Keratinocyte (primary cell): ENCODE data around the gene ADAT3. TPM values are rescaled to one million over a fixed set of nuclear protein-coding genes. Genes with fewer than 3 reads are reported as not detected.

Experiments
- DNase-seq: peaks from one replicate; pipeline ENCODE4 v3.0.0-alpha.2; 2011; ENCODE audit warnings: low read depth, missing footprints, low spot score
- FAIRE-seq: peaks from 2 replicates; lab custom pipeline; 2011; peaks lifted over from hg19 to GRCh38; lab: Jason Lieb, UNC
- H2AFZ ChIP-seq: 2 replicates; pipeline ENCODE4 v1.6.0; 2012; ENCODE audit warnings: low read length, control low read depth, inconsistent platforms; ENCODE audit not compliant: control insufficient read depth
- H3K27ac ChIP-seq: 2 replicates; pipeline ENCODE4 v1.5.1; 2011; ENCODE audit warnings: low read length; ENCODE audit not compliant: control insufficient read depth, insufficient read depth
- H3K27me3 ChIP-seq: 3 replicates; pipeline ENCODE4 v1.6.0; 2011; ENCODE audit warnings: low read length; ENCODE audit not compliant: control insufficient read depth, insufficient read depth; ENCODE audit errors: extremely low read depth
- H3K36me3 ChIP-seq, 2 experiments: 2 replicates in 1 of 2; 3 replicates in 1 of 2; pipeline ENCODE4 v1.5.1; 2011; ENCODE audit warnings: low read length in 2 of 2, mild to moderate bottlenecking in 1 of 2; ENCODE audit not compliant: control insufficient read depth in 2 of 2, insufficient read depth in 2 of 2; ENCODE audit errors: extremely low read depth in 1 of 2
- H3K4me1 ChIP-seq: 3 replicates; pipeline ENCODE4 v1.5.1; 2011; ENCODE audit warnings: low read length; ENCODE audit not compliant: control insufficient read depth, insufficient read depth; ENCODE audit errors: extremely low read depth
- H3K4me2 ChIP-seq: 3 replicates; pipeline ENCODE4 v1.6.0; 2011; ENCODE audit warnings: low read depth, low read length; ENCODE audit not compliant: control insufficient read depth, insufficient read depth; ENCODE audit errors: extremely low read depth
- H3K4me3 ChIP-seq, 3 experiments: fragments of 200-600 bp in 1 of 3; sonication (generic) in 1 of 3; 2 replicates in 2 of 3; 3 replicates in 1 of 3; pipeline ENCODE4 v1.5.1; 2011 to 2016; ENCODE audit warnings: low read length in 3 of 3, mild to moderate bottlenecking in 3 of 3, control low read depth in 2 of 3, inconsistent platforms in 1 of 3, low read depth in 1 of 3, mixed read lengths in 1 of 3, mixed run types in 1 of 3, moderate library complexity in 1 of 3; ENCODE audit not compliant: control insufficient read depth in 2 of 3, insufficient read depth in 2 of 3; ENCODE audit errors: extremely low read depth in 1 of 3
- H3K79me2 ChIP-seq: 2 replicates; pipeline ENCODE4 v1.6.0; 2012; ENCODE audit warnings: low read length; ENCODE audit not compliant: control insufficient read depth, insufficient read depth
- H3K9ac ChIP-seq: 3 replicates; pipeline ENCODE4 v1.6.0; 2011; ENCODE audit warnings: low read length; ENCODE audit not compliant: control insufficient read depth, insufficient read depth; ENCODE audit errors: extremely low read depth
- H3K9me1 ChIP-seq: 3 replicates; pipeline ENCODE4 v1.6.0; 2011; ENCODE audit warnings: low read length; ENCODE audit not compliant: control insufficient read depth, insufficient read depth; ENCODE audit errors: extremely low read depth
- H3K9me3 ChIP-seq: 2 replicates; pipeline ENCODE4 v1.5.1; 2012; ENCODE audit warnings: low read depth, low read length; ENCODE audit not compliant: control insufficient read depth
- H4K20me1 ChIP-seq: 3 replicates; pipeline ENCODE4 v1.6.0; 2011; ENCODE audit warnings: low read length; ENCODE audit not compliant: control insufficient read depth, insufficient read depth; ENCODE audit errors: extremely low read depth
- EZH2 ChIP-seq: IDR thresholded peaks from one replicate; pipeline ENCODE4 v1.6.1; 2012; ENCODE audit warnings: inconsistent platforms, mild to moderate bottlenecking, low read length, moderate library complexity
- dilution Hi-C: fragments of 300-500 bp; cut with MboI; formaldehyde crosslinking; loops from one replicate; pipeline ENCODE4 v1.7.0; 2020; ENCODE audit warnings: low sequenced_read_pairs; ENCODE audit not compliant: extremely low pct_ligation_motif_present
- polyA plus RNA-seq, 5 experiments: library from polyadenylated mRNA; depleted of rRNA in 3 of 5; stranded (reverse) in 3 of 5; stranded (forward) in 1 of 5; unstranded in 1 of 5; fragments of >200 nt; gene quantifications; 1 replicate in 1 of 5; 2 replicates in 3 of 5; 3 replicates in 1 of 5; pipeline versions ENCODE4 v1.2.1 to v1.2.3, GENCODE V29; 2011 to 2012; ENCODE audit warnings: missing spikeins in 2 of 5, low read depth in 1 of 5, low replicate concordance in 1 of 5
- TF ChIP-seq, protein P1 (sequence below), 3 experiments: IDR thresholded peaks in 1 of 3; conservative IDR thresholded peaks in 1 of 3; optimal IDR thresholded peaks in 1 of 3; 2 replicates in 2 of 3; 3 replicates in 1 of 3; pipeline versions ENCODE3 to v1.5.1; 2011; ENCODE audit warnings: low read length in 3 of 3, mild to moderate bottlenecking in 3 of 3, moderate library complexity in 2 of 3, control low read depth in 1 of 3, inconsistent platforms in 1 of 3; ENCODE audit not compliant: insufficient read depth in 2 of 3; ENCODE audit errors: extremely low read depth in 1 of 3

ADAT3 gene
- polyA plus RNA-seq, 1 donor (not counting 4 experiments of a cell fraction or from before 2014, with no cell fraction given) = 0.55 TPM

DNA sequence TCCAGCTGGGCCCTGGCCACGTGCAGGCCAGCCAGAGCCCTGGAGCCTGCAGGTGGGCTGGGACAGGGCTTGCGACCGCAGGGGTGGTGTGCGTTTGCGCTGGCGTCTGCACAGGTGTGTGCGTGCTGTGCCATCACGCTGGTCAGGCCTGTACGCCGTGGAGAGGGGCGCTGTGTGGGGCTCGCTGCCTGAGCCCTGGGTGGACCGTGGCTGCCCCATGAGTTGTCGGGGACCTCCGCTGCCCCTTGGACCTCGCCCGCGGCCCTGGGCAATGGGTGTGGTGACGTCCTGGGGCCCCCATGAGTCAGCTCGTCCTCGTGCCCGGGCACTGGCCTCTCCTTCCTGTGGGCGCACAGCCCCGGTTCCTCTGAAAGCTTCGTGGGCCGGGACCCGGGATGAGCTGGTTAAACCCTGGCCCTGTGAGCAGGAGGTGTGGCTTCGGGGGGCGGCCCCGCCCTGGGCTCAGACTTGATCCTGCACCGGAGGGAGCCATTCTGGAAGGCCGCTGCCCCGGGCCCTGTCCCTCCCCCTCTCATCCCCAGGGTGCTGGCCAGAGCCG lies 42.5 kb downstream of the ADAT3 start:
- Histone ChIP-seq H3K4me1 (peaks cover 8% of the 10 kb centered on the region), H4K20me1 (peaks cover 40% of the 10 kb centered on the region), H2AFZ (no peak overlapping the region), H3K9me3 (no peaks in the 10 kb centered on the region), H3K27ac (no peak overlapping the region), H3K36me3 (peaks cover 4 to 13% of the 10 kb centered on the region in 2 experiments), H3K27me3 (no peaks in the 10 kb centered on the region), H3K4me3 (no peak overlapping the region), H3K79me2 (peaks cover 87% of the 10 kb centered on the region), H3K9me1 (peaks cover 3% of the 10 kb centered on the region), H3K9ac (no peak overlapping the region), H3K4me2 (no peak overlapping the region)
- dilution Hi-C loops = no loop called here
- FAIRE-seq = no peak
- no peak for DNase-seq
- TF ChIP-seq EZH2 = no peak

DNA sequence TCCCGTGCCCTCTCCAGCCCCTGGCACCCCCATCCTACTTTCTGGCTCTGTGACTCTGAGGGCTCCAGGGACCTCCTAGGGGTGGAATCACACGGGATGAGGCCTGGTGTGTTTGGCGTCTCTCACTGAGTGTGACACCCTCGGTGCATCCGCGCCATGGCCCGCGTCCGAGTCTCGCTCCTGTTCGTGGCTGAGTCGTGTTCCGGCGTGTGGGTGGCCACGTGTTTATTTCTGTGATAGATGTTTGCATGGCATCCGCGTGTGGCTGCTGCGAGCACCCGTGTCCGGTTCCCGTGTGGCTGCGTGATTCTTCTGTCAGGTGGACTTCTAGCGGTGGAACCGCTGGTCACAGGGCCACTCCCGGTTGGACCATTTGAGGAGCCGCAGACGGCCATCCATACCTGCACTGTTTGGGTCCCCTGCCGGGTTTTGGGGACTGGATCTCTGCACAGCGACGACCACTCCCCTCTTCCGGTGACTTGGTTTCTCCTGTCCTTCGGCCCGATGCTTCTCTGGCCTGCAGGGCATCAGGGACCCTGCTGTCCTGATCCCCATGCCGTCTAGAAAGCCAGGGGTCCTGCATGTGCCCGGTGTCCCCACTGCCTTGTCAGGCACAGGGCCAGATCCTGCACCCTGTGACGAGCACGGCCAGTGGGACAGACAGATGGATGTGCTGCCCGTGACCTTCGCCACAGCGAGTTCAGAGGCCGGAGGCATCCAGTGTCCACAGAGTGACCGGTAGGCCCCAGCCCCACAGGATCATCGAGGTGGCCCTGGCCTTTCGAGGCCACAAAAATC lies 44.3 kb downstream of the ADAT3 start:
- H3K9me3 ChIP-seq = no peaks in the 10 kb centered on the region
- no peak overlapping the region for H3K4me2 ChIP-seq
- H3K27me3 ChIP-seq = no peaks in the 10 kb centered on the region
- H3K79me2 ChIP-seq = peaks cover 87% of the 10 kb centered on the region
- H3K4me3 ChIP-seq = no peak overlapping the region
- H3K9me1 ChIP-seq = peaks cover 3% of the 10 kb centered on the region
- no peak overlapping the region for H2AFZ ChIP-seq
- peaks cover 13% of the 10 kb centered on the region in 2 experiments for H3K36me3 ChIP-seq
- H3K4me1 ChIP-seq = peaks cover 3% of the 10 kb centered on the region
- DNase-seq (no peak), FAIRE-seq (no peak)
- TF ChIP-seq EZH2 = no peak
- TF ChIP-seq, protein P1, sequence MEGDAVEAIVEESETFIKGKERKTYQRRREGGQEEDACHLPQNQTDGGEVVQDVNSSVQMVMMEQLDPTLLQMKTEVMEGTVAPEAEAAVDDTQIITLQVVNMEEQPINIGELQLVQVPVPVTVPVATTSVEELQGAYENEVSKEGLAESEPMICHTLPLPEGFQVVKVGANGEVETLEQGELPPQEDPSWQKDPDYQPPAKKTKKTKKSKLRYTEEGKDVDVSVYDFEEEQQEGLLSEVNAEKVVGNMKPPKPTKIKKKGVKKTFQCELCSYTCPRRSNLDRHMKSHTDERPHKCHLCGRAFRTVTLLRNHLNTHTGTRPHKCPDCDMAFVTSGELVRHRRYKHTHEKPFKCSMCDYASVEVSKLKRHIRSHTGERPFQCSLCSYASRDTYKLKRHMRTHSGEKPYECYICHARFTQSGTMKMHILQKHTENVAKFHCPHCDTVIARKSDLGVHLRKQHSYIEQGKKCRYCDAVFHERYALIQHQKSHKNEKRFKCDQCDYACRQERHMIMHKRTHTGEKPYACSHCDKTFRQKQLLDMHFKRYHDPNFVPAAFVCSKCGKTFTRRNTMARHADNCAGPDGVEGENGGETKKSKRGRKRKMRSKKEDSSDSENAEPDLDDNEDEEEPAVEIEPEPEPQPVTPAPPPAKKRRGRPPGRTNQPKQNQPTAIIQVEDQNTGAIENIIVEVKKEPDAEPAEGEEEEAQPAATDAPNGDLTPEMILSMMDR (optimal IDR thresholded peaks at IDR 0.05 in 1 of 3, IDR thresholded peaks at IDR 0.05 in 1 of 3, conservative IDR thresholded peaks at IDR 0.05 in 1 of 3; ENCODE audit: extremely low read depth in 1 of 3, insufficient read depth in 2 of 3, low read length in 3 of 3) = no peak
- dilution Hi-C loops = no loop called here
- no peak overlapping the region for H3K27ac ChIP-seq
- H4K20me1 ChIP-seq = peaks cover 44% of the 10 kb centered on the region
- no peak overlapping the region for H3K9ac ChIP-seq
